K562 (cell line): ENCODE measurements around the gene CLVS2. TPM values are rescaled to one million over a fixed set of nuclear protein-coding genes. Genes with fewer than 3 reads are reported as not detected.

Experiments
- ATAC-seq: fragments of 200-7000 bp; cut with Tn5 transposase; 3 replicates; pipeline ENCODE4 v1.9.1; 2020; ENCODE audit warnings: moderate library complexity
- BruUV-seq: library from RNA; stranded (reverse); fragments of 400-500 nt; replicated peaks from 2 replicates; lab custom pipeline; 2021; lab: Mats Ljungman, UMichigan
- CTCF ChIA-PET: fragments of 300-600 bp; formaldehyde crosslinking; extraction: SDS; loops from one replicate; lab custom pipeline; 2021; ENCODE audit warnings: low intra/inter-chr PET ratio; lab: Yijun Ruan, JAX
- POLR2A ChIA-PET: fragments of 300-600, 350-650 bp; sonication (Branson Sonifier 250); formaldehyde crosslinking; extraction: SDS; loops from one replicate; lab custom pipeline; 2021; ENCODE audit warnings: antibody characterized with exemption, inconsistent platforms; lab: Yijun Ruan, JAX
- DNase-seq, 4 experiments: peaks; one replicate each; pipeline versions ENCODE4 v3.0.0 to v3.0.0-alpha.2; 2011 to 2018; ENCODE audit warnings: low spot score in 3 of 4, mixed read lengths in 3 of 4; ENCODE audit errors: extremely low read depth in 1 of 4
- FAIRE-seq: peaks from 2 replicates; lab custom pipeline; 2011; peaks lifted over from hg19 to GRCh38; lab: Jason Lieb, UNC
- H2AFZ ChIP-seq: 2 replicates; pipeline ENCODE4 v1.6.0; 2011; ENCODE audit warnings: low read depth, low read length, control low read depth, inconsistent platforms
- H3K27ac ChIP-seq: fragments of 200-600 bp; 3 replicates; pipeline ENCODE4 v1.8.0; 2011; ENCODE audit warnings: low read depth, mild to moderate bottlenecking, control low read depth, inconsistent platforms, low read length, moderate library complexity, mixed read lengths; ENCODE audit errors: extremely low read depth
- H3K27me3 ChIP-seq, 2 experiments: fragments of 300-600 bp in 1 of 2; 2 replicates in 1 of 2; 3 replicates in 1 of 2; pipeline versions ENCODE4 v1.6.0 to v1.8.0; 2011; ENCODE audit warnings: inconsistent platforms in 2 of 2, low read length in 2 of 2, mild to moderate bottlenecking in 1 of 2, mixed read lengths in 1 of 2, moderate library complexity in 1 of 2; ENCODE audit not compliant: control insufficient read depth in 2 of 2, insufficient read depth in 2 of 2
- H3K36me3 ChIP-seq: fragments of 300-600 bp; 3 replicates; pipeline ENCODE4 v1.8.0; 2011; ENCODE audit warnings: mild to moderate bottlenecking, low read length, inconsistent platforms; ENCODE audit not compliant: control insufficient read depth, insufficient read depth
- H3K4me1 ChIP-seq, 2 experiments: fragments of 200-600 bp in 1 of 2; replicated peaks in 1 of 2; 2 replicates in 1 of 2; 3 replicates in 1 of 2; pipeline versions ENCODE4 v1.5.1 to v1.8.0; 2011; ENCODE audit warnings: inconsistent platforms in 2 of 2, low read length in 2 of 2, mild to moderate bottlenecking in 1 of 2, mixed read lengths in 1 of 2, moderate library complexity in 1 of 2; ENCODE audit not compliant: control insufficient read depth in 2 of 2, insufficient read depth in 2 of 2
- H3K4me2 ChIP-seq: 2 replicates; pipeline ENCODE4 v1.6.1; 2011; ENCODE audit warnings: low read length, control low read depth, inconsistent platforms, mixed read lengths; ENCODE audit not compliant: insufficient read depth
- H3K4me3 ChIP-seq: fragments of 200-600 bp; sonication (generic), shearing (Covaris generic); 2 replicates; pipeline ENCODE4 v1.5.1; 2016; ENCODE audit warnings: control low read depth, inconsistent platforms
- H3K79me2 ChIP-seq: fragments of 200-600 bp; 3 replicates; pipeline ENCODE4 v1.8.0; 2011; ENCODE audit warnings: low read length, inconsistent platforms; ENCODE audit not compliant: control insufficient read depth, insufficient read depth
- H3K9ac ChIP-seq, 2 experiments: 2 replicates each; pipeline versions ENCODE4 v1.6.0 to v1.6.1; 2011; ENCODE audit warnings: low read depth in 2 of 2, low read length in 2 of 2, control low read depth in 1 of 2, inconsistent platforms in 1 of 2, mild to moderate bottlenecking in 1 of 2, mixed read lengths in 1 of 2; ENCODE audit not compliant: insufficient read depth in 1 of 2
- H3K9me1 ChIP-seq: one replicate; pipeline ENCODE4 v1.6.0; 2011; ENCODE audit warnings: inconsistent platforms, mild to moderate bottlenecking, low read length, moderate library complexity; ENCODE audit not compliant: control insufficient read depth, insufficient read depth
- H3K9me3 ChIP-seq: replicated peaks from 2 replicates; pipeline ENCODE4 v1.5.1; 2011; ENCODE audit warnings: low read depth, low read length, inconsistent platforms; ENCODE audit not compliant: control insufficient read depth, insufficient read depth
- H4K20me1 ChIP-seq: replicated peaks from 2 replicates; pipeline ENCODE4 v1.6.1; 2011; ENCODE audit warnings: low read length, inconsistent platforms, mixed read lengths; ENCODE audit not compliant: control insufficient read depth, insufficient read depth
- ATF3 ChIP-seq, 2 experiments: fragments of 450-650 bp in 1 of 2; sonication (generic) in 1 of 2; formaldehyde crosslinking in 1 of 2; IDR thresholded peaks in 1 of 2; conservative IDR thresholded peaks in 1 of 2; 2 replicates each; pipeline versions ENCODE4 v1.6.1 to v1.8.1; 2016 to 2023; ENCODE audit warnings: mild to moderate bottlenecking in 2 of 2, moderate library complexity in 2 of 2, inconsistent platforms in 1 of 2, missing genetic modification reagents in 1 of 2
- CSDE1 ChIP-seq, 2 experiments: fragments of 450-650 bp; IDR thresholded peaks; 2 replicates each; pipeline ENCODE4 v1.6.1; 2016; ENCODE audit warnings: mild to moderate bottlenecking in 1 of 2
- DACH1 ChIP-seq: fragments of 450-650 bp; IDR thresholded peaks from 2 replicates; pipeline ENCODE4 v1.6.1; 2018; ENCODE audit not compliant: partially characterized antibody
- ELF4 ChIP-seq: fragments of 450-650 bp; formaldehyde crosslinking; IDR thresholded peaks from 2 replicates; pipeline ENCODE4 v1.4.0; 2022; ENCODE audit warnings: missing genetic modification characterization
- ESRRA ChIP-seq: fragments of 450-650 bp; IDR thresholded peaks from 2 replicates; pipeline ENCODE4 v1.6.1; 2014; ENCODE audit warnings: low read depth, mild to moderate bottlenecking, moderate library complexity, borderline replicate concordance
- FIP1L1 ChIP-seq: fragments of 200-400 bp; formaldehyde crosslinking; IDR thresholded peaks from 2 replicates; pipeline ENCODE4 v1.6.1; 2018; ENCODE audit warnings: mild to moderate bottlenecking, low read depth, low read length; ENCODE audit not compliant: poor library complexity, severe bottlenecking
- KDM1A ChIP-seq, 2 experiments: fragments of 450-650 bp; IDR thresholded peaks; 2 replicates each; pipeline ENCODE4 v1.6.1; 2016; ENCODE audit warnings: mild to moderate bottlenecking in 2 of 2
- LCOR ChIP-seq: sonication (generic); formaldehyde crosslinking; IDR thresholded peaks from 2 replicates; pipeline ENCODE4 v1.8.0; 2022; ENCODE audit warnings: mild to moderate bottlenecking, missing genetic modification reagents
- MTF1 ChIP-seq: fragments of 250-450 bp; sonication (Bioruptor Pico); IDR thresholded peaks from 2 replicates; pipeline ENCODE4 v1.9.0; 2021; ENCODE audit warnings: moderate library complexity, mild to moderate bottlenecking, inconsistent platforms, borderline replicate concordance
- MYBL2 ChIP-seq, 2 experiments: fragments of 450-650 bp in 1 of 2; sonication (generic) in 1 of 2; formaldehyde crosslinking in 1 of 2; IDR thresholded peaks; 2 replicates each; pipeline versions ENCODE4 v1.6.1 to v1.8.1; 2017 to 2022; ENCODE audit warnings: borderline replicate concordance in 1 of 2, inconsistent platforms in 1 of 2, low read depth in 1 of 2, mild to moderate bottlenecking in 1 of 2, missing genetic modification reagents in 1 of 2, moderate library complexity in 1 of 2
- NCOA6 ChIP-seq: fragments of 450-650 bp; IDR thresholded peaks from 2 replicates; pipeline ENCODE4 v1.6.1; 2017; ENCODE audit warnings: mild to moderate bottlenecking
- SIN3A ChIP-seq, 2 experiments: fragments of 150-350 bp in 1 of 2; IDR thresholded peaks; 2 replicates each; pipeline ENCODE4 v1.6.1; 2011 to 2016; ENCODE audit warnings: borderline replicate concordance in 2 of 2, low read depth in 2 of 2, low read length in 2 of 2, mild to moderate bottlenecking in 2 of 2, moderate library complexity in 2 of 2; ENCODE audit not compliant: control insufficient read depth in 1 of 2
- SMARCA4 ChIP-seq: fragments of 450-650 bp; IDR thresholded peaks from 2 replicates; pipeline ENCODE4 v1.6.1; 2016
- TBL1XR1 ChIP-seq, 2 experiments: IDR thresholded peaks; 2 replicates each; pipeline ENCODE4 v1.6.1; 2012; ENCODE audit warnings: improper control_type of control experiment in 2 of 2, low read length in 2 of 2, mild to moderate bottlenecking in 1 of 2
- THRAP3 ChIP-seq: fragments of 450-650 bp; IDR thresholded peaks from 2 replicates; pipeline ENCODE4 v1.6.1; 2016; ENCODE audit warnings: mild to moderate bottlenecking, inconsistent platforms, borderline replicate concordance
- ZNF146 ChIP-seq: IDR thresholded peaks from one replicate; pipeline ENCODE4 v1.6.1; 2018; ENCODE audit warnings: missing compliant biosample characterization; ENCODE audit not compliant: unreplicated experiment
- ZNF263 ChIP-seq: sonication (generic); formaldehyde crosslinking; IDR thresholded peaks from 2 replicates; pipeline ENCODE4 v1.8.0; 2022; ENCODE audit warnings: mild to moderate bottlenecking, missing genetic modification reagents, borderline replicate concordance
- ZNF431 ChIP-seq: sonication (generic); formaldehyde crosslinking; IDR thresholded peaks from 2 replicates; pipeline ENCODE4 v1.8.0; 2022; ENCODE audit warnings: mild to moderate bottlenecking, missing genetic modification reagents
- WGBS: fragments of 100-300 bp; shearing (Covaris generic); methylation state at CpG from one replicate; pipeline ENCODE4 v1.1.6; 2016; ENCODE audit warnings: low coverage, mixed read lengths; ENCODE audit not compliant: insufficient coverage; ENCODE audit errors: missing lambda C conversion rate; 5-methylcytosine and 5-hydroxymethylcytosine counted together
- in situ Hi-C: fragments of 300-500 bp; cut with MboI; formaldehyde crosslinking; loops from 4 replicates; pipeline ENCODE4 v1.15.0; 2018; ENCODE audit warnings: inconsistent platforms, mixed read lengths
- intact Hi-C: fragments of 100-400 bp; cut with micrococcal nuclease; formaldehyde crosslinking; loops from 2 replicates; pipeline ENCODE4 v1.14.2; 2022
- polyA plus RNA-seq, 8 experiments: library from polyadenylated mRNA; depleted of rRNA in 4 of 8; stranded (reverse) in 5 of 8; unstranded in 3 of 8; fragments of >200 nt; fragmentation: Nextera tagmentation in 2 of 8; fragmentation: Illumina TruSeq in 1 of 8; extraction: Ambion mirVana in 2 of 8; extraction: Trizol in 1 of 8; gene quantifications; 2 replicates each; pipeline versions ENCODE4 v1.2.1 to v1.2.3, GENCODE V29; 2011 to 2014; ENCODE audit warnings: inconsistent platforms in 1 of 8, missing spikeins in 1 of 8
- total RNA-seq, 7 experiments: library from RNA; depleted of rRNA in 6 of 7; stranded (reverse); fragments of >200 nt in 6 of 7; fragmentation: Illumina TruSeq in 2 of 7; extraction: Trizol in 2 of 7; gene quantifications; 2 replicates each; pipeline versions ENCODE4 v1.2.1 to v1.2.3, GENCODE V29; 2011 to 2021; ENCODE audit warnings: low replicate concordance in 1 of 7
- TF ChIP-seq, protein P1 (sequence below): fragments of 250-450 bp; sonication (Bioruptor Pico); IDR thresholded peaks from 2 replicates; pipeline ENCODE4 v1.5.0; 2021

The CLVS2 gene
- total and polyA plus RNA-seq, 9 of the 15 experiments (the other 6 are each of a cell fraction or from before 2014, with no cell fraction given) = 0.01 to 0.36 (median 0.03) TPM; not detected in 3

- no peak for TF ChIP-seq ATF3 (IDR thresholded peaks at IDR 0.05)
- no peak for TF ChIP-seq ATF3 (CRISPR knock-in tag; conservative IDR thresholded peaks at IDR 0.05)
- TF ChIP-seq THRAP3 = no peak
- TF ChIP-seq ZNF431 (CRISPR knock-in tag) = no peak
- TF ChIP-seq SMARCA4 = no peak
- no peak for TF ChIP-seq MYBL2 (IDR thresholded peaks at IDR 0.05; ENCODE audit: low read depth)
- TF ChIP-seq MYBL2 (CRISPR knock-in tag; IDR thresholded peaks at IDR 0.05; ENCODE audit: borderline replicate concordance) = no peak
Measured at GRCh38 chr6:123036648-123037047, 40.6 kb downstream of the CLVS2 start (continued).

GRCh38 chr6:123039431-123039830, 43.4 kb downstream of the CLVS2 start:
- Histone ChIP-seq H4K20me1 (no peaks in the 10 kb centered on the region), H3K4me3 (no peak overlapping the region), H3K9me1 (no peaks in the 10 kb centered on the region), H3K4me2 (no peak overlapping the region), H3K36me3 (no peaks in the 10 kb centered on the region), H3K27me3 (no peaks in the 10 kb centered on the region), H3K4me1 (no peaks in the 10 kb centered on the region), H3K27ac (no peak overlapping the region), H3K9me3 (0 out of 2 replicates have a peak, but pooled peaks cover 2% of the 10 kb centered on the region), H2AFZ (no peak overlapping the region), H3K79me2 (no peaks in the 10 kb centered on the region), H3K9ac (no peak overlapping the region)
- BruUV-seq = no TSS peak
- in situ Hi-C loops = no loop called here
- intact Hi-C loops = no loop called here
- DNase-seq (no peak), FAIRE-seq (no peak), ATAC-seq (no peak)
- TF ChIP-seq ZNF146 (no peak), DACH1 (no peak), FIP1L1 (no peak), NCOA6 (no peak), MTF1 (CRISPR knock-in tag) (no peak), SIN3A (IDR thresholded peaks at IDR 0.05; ENCODE audit: borderline replicate concordance in 2 of 2, control insufficient read depth in 1 of 2, low read depth in 2 of 2, low read length in 2 of 2) (no peak), ATF3 (IDR thresholded peaks at IDR 0.05) (no peak), ATF3 (CRISPR knock-in tag; conservative IDR thresholded peaks at IDR 0.05) (no peak), ZNF263 (CRISPR knock-in tag) (no peak), ELF4 (CRISPR knock-in tag) (no peak), TBL1XR1 (IDR thresholded peaks at IDR 0.05; ENCODE audit: low read length in 2 of 2) (no peak), KDM1A (IDR thresholded peaks at IDR 0.05) (no peak), CSDE1 (IDR thresholded peaks at IDR 0.05) (no peak), ESRRA (no peak), LCOR (no peak)
- TF ChIP-seq, protein P1, sequence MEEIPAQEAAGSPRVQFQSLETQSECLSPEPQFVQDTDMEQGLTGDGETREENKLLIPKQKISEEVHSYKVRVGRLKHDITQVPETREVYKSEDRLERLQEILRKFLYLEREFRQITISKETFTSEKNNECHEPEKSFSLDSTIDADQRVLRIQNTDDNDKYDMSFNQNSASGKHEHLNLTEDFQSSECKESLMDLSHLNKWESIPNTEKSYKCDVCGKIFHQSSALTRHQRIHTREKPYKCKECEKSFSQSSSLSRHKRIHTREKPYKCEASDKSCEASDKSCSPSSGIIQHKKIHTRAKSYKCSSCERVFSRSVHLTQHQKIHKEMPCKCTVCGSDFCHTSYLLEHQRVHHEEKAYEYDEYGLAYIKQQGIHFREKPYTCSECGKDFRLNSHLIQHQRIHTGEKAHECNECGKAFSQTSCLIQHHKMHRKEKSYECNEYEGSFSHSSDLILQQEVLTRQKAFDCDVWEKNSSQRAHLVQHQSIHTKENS = no peak
- WGBS = 10% methylated on average over 3 of the region's 3 CpGs
- ChIA-PET CTCF (no interaction called here), POLR2A (no interaction called here)
